Naive thymus-derived CD8-positive, alpha-beta T cell (primary cell): ENCODE data around the gene HNRNPA1. TPM values are rescaled to one million over a fixed set of nuclear protein-coding genes. Genes with fewer than 3 reads are reported as not detected.

ENCODE experiments used
- ATAC-seq, 2 donors: fragments of 150-1000 bp; cut with Tn5 transposase in 1 of 2; sonication (Bioruptor Pico), chemical (Tn5 transposase) in 1 of 2; 1 replicate in 1 of 2; 2 replicates in 1 of 2; pipeline ENCODE4 v1.10.0; 2021; ENCODE audit warnings: mild to moderate bottlenecking in 2 of 2, moderate library complexity in 2 of 2
- POLR2A ChIA-PET: fragments of 350-600 bp; sonication (Branson Sonifier 250); formaldehyde crosslinking; loops from one replicate; lab custom pipeline; 2021; ENCODE audit warnings: antibody characterized with exemption; lab: Charles Lee
- DNase-seq, 10 donors: peaks; one replicate each; pipeline versions ENCODE4 v3.0.0 to v3.0.0-alpha.2; 2020 to 2022
- H3K27ac Mint-ChIP-seq, 10 donors: one replicate each; pipeline ENCODE4 v1.8.0; 2020 to 2022; ENCODE audit warnings: mild to moderate bottlenecking in 10 of 10, mixed read lengths in 10 of 10, moderate library complexity in 4 of 10, inconsistent platforms in 1 of 10
- H3K27me3 Mint-ChIP-seq, 5 donors: one replicate each; pipeline ENCODE4 v1.8.0; 2021 to 2022; ENCODE audit warnings: mixed read lengths in 5 of 5
- H3K36me3 Mint-ChIP-seq, 3 donors: one replicate each; pipeline ENCODE4 v1.8.0; 2020 to 2022; ENCODE audit warnings: mixed read lengths in 3 of 3, mild to moderate bottlenecking in 2 of 3, inconsistent platforms in 1 of 3
- H3K4me1 Mint-ChIP-seq, 4 donors: one replicate each; pipeline ENCODE4 v1.8.0; 2021 to 2022; ENCODE audit warnings: mixed read lengths in 4 of 4
- H3K4me3 Mint-ChIP-seq, 10 donors: one replicate each; pipeline ENCODE4 v1.8.0; 2020 to 2022; ENCODE audit warnings: mild to moderate bottlenecking in 10 of 10, mixed read lengths in 10 of 10, moderate library complexity in 6 of 10, inconsistent platforms in 1 of 10
- H3K9me3 Mint-ChIP-seq, 9 donors: one replicate each; pipeline ENCODE4 v1.8.0; 2020 to 2022; ENCODE audit warnings: mixed read lengths in 9 of 9, mild to moderate bottlenecking in 3 of 9, inconsistent platforms in 1 of 9, moderate library complexity in 1 of 9
- polyA plus RNA-seq, 3 donors: library from polyadenylated mRNA; unstranded; fragments of 300-500 nt; fragmentation: Illumina TruSeq; gene quantifications; one replicate each; pipeline ENCODE4 v1.2.3, GENCODE V29; 2021
- total RNA-seq, 8 experiments: library from RNA in 2 of 8; stranded (reverse) in 2 of 8; gene quantifications; one replicate each; pipeline ENCODE4 v1.2.3 and lab custom pipeline; 2021 to 2026

HNRNPA1 gene
- total and polyA plus RNA-seq, 5 experiments from 2014 or later = 932 to 1,177 (median 1,109) TPM

- H3K4me1 Mint-ChIP-seq = peaks cover 7 to 37% (median 21%) of the 10 kb centered on the region in 4 donors
- H3K36me3 Mint-ChIP-seq = peaks cover 4 to 43% (median 21%) of the 10 kb centered on the region in 3 donors
- no peak for DNase-seq
- H3K9me3 Mint-ChIP-seq = no peaks in the 10 kb centered on the region
- H3K27ac Mint-ChIP-seq = peak overlapping the region in 1 of 10 donors; percentile 78
- ATAC-seq = no peak
- POLR2A ChIA-PET = interaction anchor here (3.8 kb wide), 1 partner anchor 23 kb away, joined by 32 read pairs; the partner anchor contains the start of genes CBX5 and HNRNPA1
- no peak overlapping the region for H3K4me3 Mint-ChIP-seq
- H3K27me3 Mint-ChIP-seq = no peaks in the 10 kb centered on the region
Measured at GRCh38 chr12:54257332-54257731, 23.2 kb upstream of the HNRNPA1 start.

- peak overlapping the region in 4 of 10 donors; percentile 20 to 71 (median 26) for H3K27ac Mint-ChIP-seq
- no peaks in the 10 kb centered on the region for H3K9me3 Mint-ChIP-seq
- no peaks in the 10 kb centered on the region for H3K27me3 Mint-ChIP-seq
- H3K4me3 Mint-ChIP-seq = peak overlapping the region in 2 of 10 donors; percentile 41 to 74
- no peak for DNase-seq
- POLR2A ChIA-PET = interaction anchor here (0.7 to 3.8 kb wide), 2 partner anchors 14 to 22 kb away, joined by 3 to 32 read pairs; partner anchors contain the start of genes CBX5 and HNRNPA1
- peaks cover 7 to 37% (median 22%) of the 10 kb centered on the region in 4 donors for H3K4me1 Mint-ChIP-seq
- H3K36me3 Mint-ChIP-seq = peaks cover 4 to 36% (median 21%) of the 10 kb centered on the region in 3 donors
- no peak for ATAC-seq
Measured at GRCh38 chr12:54258201-54258681, 22.3 kb upstream of the HNRNPA1 start.

GRCh38 chr12:54259194-54260011 lies 21.1 kb upstream of the HNRNPA1 start:
- Mint-ChIP-seq H3K27ac (peak overlapping the region; percentile 72 to 92 (median 88)), H3K9me3 (no peaks in the 10 kb centered on the region), H3K4me1 (peaks cover 7 to 37% (median 22%) of the 10 kb centered on the region in 4 donors), H3K27me3 (no peaks in the 10 kb centered on the region), H3K4me3 (peak overlapping the region; percentile 72 to 87 (median 82)), H3K36me3 (peaks cover 4 to 28% (median 19%) of the 10 kb centered on the region in 3 donors)
- peak in 9 of 10 donors; percentile 55 to 87 (median 69) for DNase-seq
- ATAC-seq = peak; percentile 96 to 97
- POLR2A ChIA-PET = interaction anchor here (0.5 to 3.8 kb wide), 5 partner anchors 12 to 467 kb away, joined by 3 to 32 read pairs (median 3); partner anchors contain the start of genes CBX5 and HNRNPA1

- POLR2A ChIA-PET = interaction anchor here (0.7 to 0.8 kb wide), 2 partner anchors 12 to 121 kb away, joined by 4 to 5 read pairs; no protein-coding TSS in a partner anchor
- DNase-seq = no peak
- Mint-ChIP-seq H3K36me3 (peaks cover 0 to 11% (median 5%) of the 10 kb centered on the region in 3 donors), H3K9me3 (no peaks in the 10 kb centered on the region), H3K4me3 (peak overlapping the region in 1 of 10 donors; percentile 18), H3K27me3 (no peaks in the 10 kb centered on the region), H3K4me1 (peaks cover 11 to 37% (median 22%) of the 10 kb centered on the region in 4 donors), H3K27ac (peak overlapping the region in 1 of 10 donors; percentile 15)
- ATAC-seq = no peak
Measured at GRCh38 chr12:54261815-54262402, 18.6 kb upstream of the HNRNPA1 start.

GRCh38 chr12:54262403-54262925 lies 18.1 kb upstream of the HNRNPA1 start:
- H3K27me3 Mint-ChIP-seq = no peaks in the 10 kb centered on the region
- H3K4me1 Mint-ChIP-seq = peaks cover 11 to 36% (median 23%) of the 10 kb centered on the region in 4 donors
- ATAC-seq (no peak), DNase-seq (no peak)
- no peak overlapping the region for H3K4me3 Mint-ChIP-seq
- POLR2A ChIA-PET = interaction anchor here (3.3 kb wide), 1 partner anchor 18 kb away, joined by 16 read pairs; the partner anchor contains the start of genes CBX5 and HNRNPA1
- H3K36me3 Mint-ChIP-seq = peaks cover 0 to 6% (median 2%) of the 10 kb centered on the region in 3 donors
- H3K9me3 Mint-ChIP-seq = no peaks in the 10 kb centered on the region
- H3K27ac Mint-ChIP-seq = peak overlapping the region in 2 of 10 donors; percentile 11 to 19

- POLR2A ChIA-PET = interaction anchor here (0.7 to 3.3 kb wide), 4 partner anchors 13 to 1420 kb away, joined by 3 to 16 read pairs (median 4); partner anchors contain the start of genes CBX5 and HNRNPA1
- H3K27me3 Mint-ChIP-seq = no peaks in the 10 kb centered on the region
- peak overlapping the region in 2 of 10 donors; percentile 21 to 76 for H3K27ac Mint-ChIP-seq
- no peaks in the 10 kb centered on the region for H3K9me3 Mint-ChIP-seq
- H3K4me1 Mint-ChIP-seq = peaks cover 0 to 15% (median 9%) of the 10 kb centered on the region in 4 donors
- peaks cover 0 to 4% (median 0%) of the 10 kb centered on the region in 3 donors for H3K36me3 Mint-ChIP-seq
- DNase-seq (no peak), ATAC-seq (no peak)
- no peak overlapping the region for H3K4me3 Mint-ChIP-seq
Measured at GRCh38 chr12:54265364-54265812, 15.1 kb upstream of the HNRNPA1 start.

GRCh38 chr12:54266852-54267251 lies 13.7 kb upstream of the HNRNPA1 start:
- H3K27ac Mint-ChIP-seq = no peak overlapping the region

GRCh38 chr12:54270345-54270744 lies 10.2 kb upstream of the HNRNPA1 start:
- H3K27ac Mint-ChIP-seq = peak overlapping the region in 5 of 10 donors; percentile 9 to 73 (median 25)
- H3K9me3 Mint-ChIP-seq = no peaks in the 10 kb centered on the region
- peaks cover 0 to 26% (median 9%) of the 10 kb centered on the region in 4 donors for H3K4me1 Mint-ChIP-seq
- no peak for DNase-seq
- H3K36me3 Mint-ChIP-seq = peaks cover 0 to 26% (median 2%) of the 10 kb centered on the region in 3 donors
- POLR2A ChIA-PET = interaction anchor here (0.6 kb wide), 1 partner anchor 55 kb away, joined by 3 read pairs; the partner anchor contains the start of gene COPZ1
- H3K4me3 Mint-ChIP-seq = no peak overlapping the region
- no peaks in the 10 kb centered on the region for H3K27me3 Mint-ChIP-seq
- no peak for ATAC-seq

More at GRCh38 chr12:54266852-54267251, 13.7 kb upstream of the HNRNPA1 start:
- ATAC-seq = no peak
- no peak overlapping the region for H3K4me3 Mint-ChIP-seq
- H3K27me3 Mint-ChIP-seq = no peaks in the 10 kb centered on the region
- DNase-seq = no peak
- no peaks in the 10 kb centered on the region for H3K9me3 Mint-ChIP-seq
- POLR2A ChIA-PET = no interaction called here
- peaks cover 0 to 20% (median 6%) of the 10 kb centered on the region in 4 donors for H3K4me1 Mint-ChIP-seq
- peaks cover 0 to 4% (median 0%) of the 10 kb centered on the region in 3 donors for H3K36me3 Mint-ChIP-seq

- Mint-ChIP-seq H3K4me1 (peaks cover 5 to 42% (median 17%) of the 10 kb centered on the region in 4 donors), H3K4me3 (no peak overlapping the region), H3K36me3 (peaks cover 0 to 32% (median 2%) of the 10 kb centered on the region in 3 donors), H3K27ac (peak overlapping the region in 5 of 10 donors; percentile 39 to 75 (median 46)), H3K9me3 (no peaks in the 10 kb centered on the region), H3K27me3 (no peaks in the 10 kb centered on the region)
- POLR2A ChIA-PET = interaction anchor here (1.0 to 1.1 kb wide), 2 partner anchors 12 to 14 kb away, joined by 3 read pairs; no protein-coding TSS in a partner anchor
- no peak for DNase-seq
- no peak for ATAC-seq
Measured at GRCh38 chr12:54272214-54272613, 8.3 kb upstream of the HNRNPA1 start.

GRCh38 chr12:54273981-54274380 lies 6.5 kb upstream of the HNRNPA1 start:
- Mint-ChIP-seq H3K9me3 (no peaks in the 10 kb centered on the region), H3K4me1 (peaks cover 10 to 49% (median 18%) of the 10 kb centered on the region in 4 donors), H3K4me3 (no peak overlapping the region), H3K27me3 (no peaks in the 10 kb centered on the region), H3K36me3 (peaks cover 0 to 38% (median 2%) of the 10 kb centered on the region in 3 donors), H3K27ac (peak overlapping the region in 3 of 10 donors; percentile 9 to 43 (median 25))
- no peak for ATAC-seq
- DNase-seq = no peak
- POLR2A ChIA-PET = interaction anchor here (0.8 to 1.6 kb wide), 3 partner anchors 8 to 86 kb away, joined by 3 to 4 read pairs (median 4); no protein-coding TSS in a partner anchor

GRCh38 chr12:54276368-54276767 lies 4.2 kb upstream of the HNRNPA1 start:
- ATAC-seq (no peak), DNase-seq (no peak)
- POLR2A ChIA-PET = interaction anchor here (1.0 kb wide), 1 partner anchor 22 kb away, joined by 3 read pairs; no protein-coding TSS in a partner anchor
- Mint-ChIP-seq H3K27me3 (no peaks in the 10 kb centered on the region), H3K4me3 (peak overlapping the region in 3 of 10 donors; percentile 2 to 54 (median 21)), H3K4me1 (peaks cover 13 to 43% (median 17%) of the 10 kb centered on the region in 4 donors), H3K27ac (peak overlapping the region in 6 of 10 donors; percentile 16 to 73 (median 24)), H3K36me3 (peaks cover 0 to 38% (median 5%) of the 10 kb centered on the region in 3 donors), H3K9me3 (no peaks in the 10 kb centered on the region)
